ENCODE measurements around the gene MPI. TPM values are rescaled to one million over a fixed set of nuclear protein-coding genes. Genes with fewer than 3 reads are reported as not detected.

Gene MPI
- total RNA-seq, 1 donor from 2014 or later: 77.7 TPM

GRCh38 chr15:74864296-74864695 is 25.5 kb upstream of the MPI start:
- H2AFZ ChIP-seq (replicated peaks): no peak overlapping the region
- H3K36me3 ChIP-seq: no peaks in the 10 kb centered on the region
- no peaks in the 10 kb centered on the region for H3K4me1 ChIP-seq
- TF ChIP-seq EZH2phosphoT487 (IDR thresholded peaks at IDR 0.05): no peak
- no peak for TF ChIP-seq EZH2 (IDR thresholded peaks at IDR 0.05)
- TF ChIP-seq, protein P1, sequence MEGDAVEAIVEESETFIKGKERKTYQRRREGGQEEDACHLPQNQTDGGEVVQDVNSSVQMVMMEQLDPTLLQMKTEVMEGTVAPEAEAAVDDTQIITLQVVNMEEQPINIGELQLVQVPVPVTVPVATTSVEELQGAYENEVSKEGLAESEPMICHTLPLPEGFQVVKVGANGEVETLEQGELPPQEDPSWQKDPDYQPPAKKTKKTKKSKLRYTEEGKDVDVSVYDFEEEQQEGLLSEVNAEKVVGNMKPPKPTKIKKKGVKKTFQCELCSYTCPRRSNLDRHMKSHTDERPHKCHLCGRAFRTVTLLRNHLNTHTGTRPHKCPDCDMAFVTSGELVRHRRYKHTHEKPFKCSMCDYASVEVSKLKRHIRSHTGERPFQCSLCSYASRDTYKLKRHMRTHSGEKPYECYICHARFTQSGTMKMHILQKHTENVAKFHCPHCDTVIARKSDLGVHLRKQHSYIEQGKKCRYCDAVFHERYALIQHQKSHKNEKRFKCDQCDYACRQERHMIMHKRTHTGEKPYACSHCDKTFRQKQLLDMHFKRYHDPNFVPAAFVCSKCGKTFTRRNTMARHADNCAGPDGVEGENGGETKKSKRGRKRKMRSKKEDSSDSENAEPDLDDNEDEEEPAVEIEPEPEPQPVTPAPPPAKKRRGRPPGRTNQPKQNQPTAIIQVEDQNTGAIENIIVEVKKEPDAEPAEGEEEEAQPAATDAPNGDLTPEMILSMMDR (IDR thresholded peaks at IDR 0.05): no peak
- H3K4me1 Mint-ChIP-seq: peaks cover 5% of the 10 kb centered on the region
- peaks cover 6% of the 10 kb centered on the region for H3K9me3 Mint-ChIP-seq
- no peaks in the 10 kb centered on the region for H3K9me3 ChIP-seq (ENCODE audit: low read depth)
- H3K4me2 ChIP-seq: no peak overlapping the region
- peaks cover 48% of the 10 kb centered on the region for H3K79me2 ChIP-seq (ENCODE audit: low read depth)
- peaks cover 21% of the 10 kb centered on the region for H3K36me3 Mint-ChIP-seq
- H3K27me3 ChIP-seq: no peaks in the 10 kb centered on the region
- no peak overlapping the region for H3K27ac ChIP-seq
- no peaks in the 10 kb centered on the region for H3F3A ChIP-seq (ENCODE audit: low read depth)
- H3K4me3 ChIP-seq: no peak overlapping the region
- no peak overlapping the region for H3K4me3 Mint-ChIP-seq
- H3K27me3 Mint-ChIP-seq (ENCODE audit: insufficient read depth, low read depth): no peaks in the 10 kb centered on the region
- peak overlapping the region; percentile 40 for H3K27ac Mint-ChIP-seq
- no peak overlapping the region for H3K9ac ChIP-seq
- DNase-seq (ENCODE audit: low spot score): no peak
- no peaks in the 10 kb centered on the region for H4K20me1 ChIP-seq (ENCODE audit: low read depth)

GRCh38 chr15:74865316-74865715 is 24.5 kb upstream of the MPI start:
- DNase-seq (ENCODE audit: low spot score): no peak
- peaks cover 25% of the 10 kb centered on the region for H3K36me3 Mint-ChIP-seq
- peak overlapping the region; percentile 35 for H3K4me3 Mint-ChIP-seq
- H3K79me2 ChIP-seq (ENCODE audit: low read depth): peaks cover 50% of the 10 kb centered on the region
- peaks cover 8% of the 10 kb centered on the region for H4K20me1 ChIP-seq (ENCODE audit: low read depth)
- no peaks in the 10 kb centered on the region for H3K4me1 ChIP-seq
- H3K9me3 Mint-ChIP-seq: peaks cover 6% of the 10 kb centered on the region
- no peak overlapping the region for H3K27ac ChIP-seq
- no peak overlapping the region for H2AFZ ChIP-seq (replicated peaks)
- H3K4me3 ChIP-seq: no peak overlapping the region
- TF ChIP-seq EZH2phosphoT487 (IDR thresholded peaks at IDR 0.05): no peak
- no peak for TF ChIP-seq EZH2 (IDR thresholded peaks at IDR 0.05)
- TF ChIP-seq, protein P1 (IDR thresholded peaks at IDR 0.05): no peak
- H3K27ac Mint-ChIP-seq: no peak overlapping the region
- H3F3A ChIP-seq (ENCODE audit: low read depth): no peaks in the 10 kb centered on the region
- peaks cover 8% of the 10 kb centered on the region for H3K4me1 Mint-ChIP-seq
- H3K4me2 ChIP-seq: no peak overlapping the region
- no peaks in the 10 kb centered on the region for H3K27me3 ChIP-seq
- no peak overlapping the region for H3K9ac ChIP-seq
- no peaks in the 10 kb centered on the region for H3K9me3 ChIP-seq (ENCODE audit: low read depth)
- H3K27me3 Mint-ChIP-seq (ENCODE audit: insufficient read depth, low read depth): no peaks in the 10 kb centered on the region
- H3K36me3 ChIP-seq: no peaks in the 10 kb centered on the region

- H3K4me3 Mint-ChIP-seq: no peak overlapping the region
- H3K4me1 Mint-ChIP-seq: peaks cover 16% of the 10 kb centered on the region
- no peak overlapping the region for H3K4me2 ChIP-seq
These were observed 23.8 kb upstream of the MPI start for GRCh38 chr15:74866090-74866489.

More at GRCh38 chr15:74866090-74866489, 23.8 kb upstream of the MPI start:
- Histone ChIP-seq H2AFZ (replicated peaks) (no peak overlapping the region), H3K79me2 (ENCODE audit: low read depth) (peaks cover 57% of the 10 kb centered on the region), H3K9ac (no peak overlapping the region), H3K27me3 (no peaks in the 10 kb centered on the region), H3K9me3 (ENCODE audit: low read depth) (no peaks in the 10 kb centered on the region), H3K27ac (no peak overlapping the region), H3K4me3 (no peak overlapping the region), H4K20me1 (ENCODE audit: low read depth) (peaks cover 15% of the 10 kb centered on the region), H3K36me3 (no peaks in the 10 kb centered on the region), H3K4me1 (no peaks in the 10 kb centered on the region), H3F3A (ENCODE audit: low read depth) (no peaks in the 10 kb centered on the region)
- TF ChIP-seq, protein P1 (IDR thresholded peaks at IDR 0.05): no peak
- TF ChIP-seq EZH2phosphoT487 (IDR thresholded peaks at IDR 0.05): no peak
- TF ChIP-seq EZH2 (IDR thresholded peaks at IDR 0.05): no peak
- no peak overlapping the region for H3K27ac Mint-ChIP-seq
- peaks cover 25% of the 10 kb centered on the region for H3K36me3 Mint-ChIP-seq
- no peak for DNase-seq (ENCODE audit: low spot score)
- H3K27me3 Mint-ChIP-seq (ENCODE audit: insufficient read depth, low read depth): peaks cover 2% of the 10 kb centered on the region
- H3K9me3 Mint-ChIP-seq: peaks cover 6% of the 10 kb centered on the region
